HepG2 (cell line): ENCODE results near the gene SP1. TPM values are rescaled to one million over a fixed set of nuclear protein-coding genes. Genes with fewer than 3 reads are reported as not detected.

Experiments
- FOSL2 ChIP-seq: sonication (generic); formaldehyde crosslinking; IDR thresholded peaks from 2 replicates; pipeline ENCODE4 v1.4.0; 2020; ENCODE audit warnings: missing genetic modification reagents
- FOXK2 ChIP-seq: fragments of 450-650 bp; IDR thresholded peaks from 2 replicates; pipeline ENCODE4 v1.6.1; 2016
- HMGXB4 ChIP-seq, 2 experiments: sonication (generic) in 1 of 2; formaldehyde crosslinking in 1 of 2; IDR thresholded peaks; 2 replicates each; pipeline versions ENCODE4 v1.4.0 to v1.6.1; 2018 to 2020; ENCODE audit warnings: missing genetic modification reagents in 2 of 2, borderline replicate concordance in 1 of 2, low read depth in 1 of 2, mild to moderate bottlenecking in 1 of 2, missing biosample characterization in 1 of 2
- IRF2 ChIP-seq: IDR thresholded peaks from 2 replicates; pipeline ENCODE4 v1.6.1; 2018; ENCODE audit warnings: missing genetic modification reagents, missing compliant biosample characterization
- KDM2A ChIP-seq: sonication (generic); formaldehyde crosslinking; IDR thresholded peaks from 2 replicates; pipeline ENCODE4 v1.4.0; 2020; ENCODE audit warnings: low read depth, missing genetic modification reagents, borderline replicate concordance
- KDM4B ChIP-seq: sonication (generic); formaldehyde crosslinking; IDR thresholded peaks from 2 replicates; pipeline ENCODE4 v1.4.0; 2020; ENCODE audit warnings: missing genetic modification reagents
- RARG ChIP-seq: sonication (generic); formaldehyde crosslinking; IDR thresholded peaks from 2 replicates; pipeline ENCODE4 v1.4.0; 2020; ENCODE audit warnings: low read depth, mild to moderate bottlenecking, missing genetic modification reagents
- RBM39 ChIP-seq: fragments of 200-400 bp; formaldehyde crosslinking; IDR thresholded peaks from one replicate; pipeline ENCODE4 v1.6.1; 2018; ENCODE audit warnings: antibody characterized with exemption, mild to moderate bottlenecking, low read depth, low read length; ENCODE audit not compliant: poor library complexity, severe bottlenecking
- REPIN1 ChIP-seq: sonication (generic); formaldehyde crosslinking; IDR thresholded peaks from 2 replicates; pipeline ENCODE4 v1.8.0; 2022; ENCODE audit warnings: missing genetic modification reagents, low read depth, mild to moderate bottlenecking, borderline replicate concordance
- SMC3 ChIP-seq: IDR thresholded peaks from 2 replicates; pipeline ENCODE4 v1.6.1; 2011; ENCODE audit warnings: low read length, improper control_type of control experiment
- THAP11 ChIP-seq: IDR thresholded peaks from 2 replicates; pipeline ENCODE4 v1.6.1; 2016; ENCODE audit warnings: missing biosample characterization, missing genetic modification reagents
- ZNF205 ChIP-seq: IDR thresholded peaks from 2 replicates; pipeline ENCODE4 v1.6.1; 2018; ENCODE audit warnings: missing biosample characterization, missing genetic modification reagents
- ZNF550 ChIP-seq: sonication (generic); formaldehyde crosslinking; IDR thresholded peaks from 2 replicates; pipeline ENCODE4 v1.4.0; 2020; ENCODE audit warnings: mild to moderate bottlenecking, missing genetic modification reagents, borderline replicate concordance
- ZNF781 ChIP-seq: sonication (generic); formaldehyde crosslinking; IDR thresholded peaks from 2 replicates; pipeline ENCODE4 v1.5.1; 2020; ENCODE audit warnings: borderline replicate concordance, mild to moderate bottlenecking, missing genetic modification reagents; ENCODE audit errors: not compliant biosample characterization
- ZNF792 ChIP-seq: IDR thresholded peaks from 2 replicates; pipeline ENCODE4 v1.6.1; 2016
- ZSCAN12 ChIP-seq: sonication (generic); formaldehyde crosslinking; IDR thresholded peaks from 2 replicates; pipeline ENCODE4 v1.9.0; 2021; ENCODE audit warnings: mild to moderate bottlenecking, missing genetic modification reagents
- polyA plus RNA-seq, 8 experiments: library from polyadenylated mRNA; depleted of rRNA in 3 of 8; stranded (reverse) in 7 of 8; unstranded in 1 of 8; fragments of >200 nt; fragmentation: Illumina TruSeq in 4 of 8; extraction: Trizol in 4 of 8; gene quantifications; 2 replicates each; pipeline versions ENCODE4 v1.2.1 to v1.2.3, GENCODE V29; 2011 to 2016; ENCODE audit warnings: low read depth in 4 of 8, missing spikeins in 1 of 8, mixed read lengths in 1 of 8; ENCODE audit not compliant: insufficient read depth in 1 of 8
- total RNA-seq, 5 experiments: library from RNA; depleted of rRNA; stranded (reverse); fragments of >200 nt; fragmentation: Illumina TruSeq; extraction: Trizol; gene quantifications; 2 replicates each; pipeline ENCODE4 v1.2.3, GENCODE V29; 2016; ENCODE audit warnings: low read depth in 1 of 5
- TF ChIP-seq, protein P1 (sequence below): IDR thresholded peaks from 2 replicates; pipeline ENCODE4 v1.6.1; 2016
- TF ChIP-seq, protein P2 (sequence below): sonication (generic); formaldehyde crosslinking; IDR thresholded peaks from 2 replicates; pipeline ENCODE4 v1.4.0; 2020; ENCODE audit warnings: missing genetic modification reagents, mild to moderate bottlenecking, borderline replicate concordance

The SP1 gene
- total and polyA plus RNA-seq, 2 of the 13 experiments (the other 11 are each of a cell fraction or from before 2014, with no cell fraction given): 26.5 to 27.5 TPM

DNA sequence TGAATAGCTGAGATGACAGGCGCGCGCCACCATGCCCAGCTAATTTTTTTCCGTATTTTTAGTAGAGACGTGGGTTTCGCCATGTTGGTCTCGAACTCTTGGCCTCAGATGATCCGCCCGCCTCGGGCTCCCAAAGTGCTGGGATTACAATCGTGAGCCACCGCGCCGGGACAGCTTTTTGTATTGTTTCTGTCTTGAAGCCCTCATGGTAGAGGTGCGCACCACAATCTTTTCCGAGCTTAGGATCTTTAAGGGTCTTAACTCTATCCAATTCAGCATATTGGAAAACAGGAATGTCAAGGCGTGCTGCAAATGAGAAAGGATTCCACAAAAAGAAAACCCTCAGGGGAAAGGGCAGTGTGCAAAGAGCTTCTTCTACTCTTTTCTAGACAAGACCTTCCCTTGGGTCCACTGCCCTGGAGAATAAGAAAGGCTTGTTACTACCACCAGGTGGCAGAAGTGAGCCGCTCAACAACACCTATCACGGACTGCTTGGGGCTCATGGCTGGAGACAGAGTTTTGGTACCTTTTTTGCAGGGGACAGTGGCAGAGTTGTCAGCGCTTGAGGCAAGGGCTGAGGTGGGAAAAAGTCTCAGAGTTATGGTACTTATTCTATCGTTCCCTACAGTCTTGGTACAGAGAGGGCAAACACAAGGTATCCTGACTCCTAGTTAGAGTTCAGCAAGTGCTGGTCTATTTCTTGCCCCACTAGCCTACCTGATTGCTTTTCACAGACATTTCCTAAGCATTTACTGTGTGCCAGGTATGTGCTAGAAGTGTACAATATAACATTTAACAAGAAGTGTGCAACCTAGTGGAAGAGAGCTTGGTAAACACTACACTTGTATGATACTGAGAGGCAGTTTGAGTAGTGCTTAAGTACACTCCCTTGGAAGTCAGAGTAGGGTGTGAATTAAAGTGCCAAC, 27.4 kb upstream of the SP1 start (continued):
- TF ChIP-seq KDM2A (CRISPR knock-in tag) (peak; percentile 54), ZNF781 (CRISPR knock-in tag) (no peak), KDM4B (CRISPR knock-in tag) (0 out of 2 replicates have a peak, but pooled peaks have one; percentile 54), HMGXB4 (CRISPR knock-in tag; IDR thresholded peaks at IDR 0.05; ENCODE audit: borderline replicate concordance in 1 of 2, low read depth in 1 of 2) (peak in 1 of 2 experiments; percentile 46; a peak in 1 of 4 replicates), RARG (CRISPR knock-in tag) (no peak), FOSL2 (CRISPR knock-in tag) (peak; percentile 48), FOXK2 (no peak), ZSCAN12 (CRISPR knock-in tag) (no peak), ZNF205 (CRISPR knock-in tag) (0 out of 2 replicates have a peak, but pooled peaks have one; percentile 28), ZNF792 (CRISPR knock-in tag) (peak; percentile 86), IRF2 (CRISPR knock-in tag) (0 out of 2 replicates have a peak, but pooled peaks have one; percentile 17), RBM39 (no peak), REPIN1 (CRISPR knock-in tag) (peak; percentile 42; the same call in 1 of the 2 replicates), THAP11 (peak; percentile 23; the same call in 1 of the 2 replicates), SMC3 (peak; percentile 98), ZNF550 (no peak)
- TF ChIP-seq, protein P1, sequence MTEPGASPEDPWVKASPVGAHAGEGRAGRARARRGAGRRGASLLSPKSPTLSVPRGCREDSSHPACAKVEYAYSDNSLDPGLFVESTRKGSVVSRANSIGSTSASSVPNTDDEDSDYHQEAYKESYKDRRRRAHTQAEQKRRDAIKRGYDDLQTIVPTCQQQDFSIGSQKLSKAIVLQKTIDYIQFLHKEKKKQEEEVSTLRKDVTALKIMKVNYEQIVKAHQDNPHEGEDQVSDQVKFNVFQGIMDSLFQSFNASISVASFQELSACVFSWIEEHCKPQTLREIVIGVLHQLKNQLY (CRISPR knock-in tag): no peak
- TF ChIP-seq, protein P2, sequence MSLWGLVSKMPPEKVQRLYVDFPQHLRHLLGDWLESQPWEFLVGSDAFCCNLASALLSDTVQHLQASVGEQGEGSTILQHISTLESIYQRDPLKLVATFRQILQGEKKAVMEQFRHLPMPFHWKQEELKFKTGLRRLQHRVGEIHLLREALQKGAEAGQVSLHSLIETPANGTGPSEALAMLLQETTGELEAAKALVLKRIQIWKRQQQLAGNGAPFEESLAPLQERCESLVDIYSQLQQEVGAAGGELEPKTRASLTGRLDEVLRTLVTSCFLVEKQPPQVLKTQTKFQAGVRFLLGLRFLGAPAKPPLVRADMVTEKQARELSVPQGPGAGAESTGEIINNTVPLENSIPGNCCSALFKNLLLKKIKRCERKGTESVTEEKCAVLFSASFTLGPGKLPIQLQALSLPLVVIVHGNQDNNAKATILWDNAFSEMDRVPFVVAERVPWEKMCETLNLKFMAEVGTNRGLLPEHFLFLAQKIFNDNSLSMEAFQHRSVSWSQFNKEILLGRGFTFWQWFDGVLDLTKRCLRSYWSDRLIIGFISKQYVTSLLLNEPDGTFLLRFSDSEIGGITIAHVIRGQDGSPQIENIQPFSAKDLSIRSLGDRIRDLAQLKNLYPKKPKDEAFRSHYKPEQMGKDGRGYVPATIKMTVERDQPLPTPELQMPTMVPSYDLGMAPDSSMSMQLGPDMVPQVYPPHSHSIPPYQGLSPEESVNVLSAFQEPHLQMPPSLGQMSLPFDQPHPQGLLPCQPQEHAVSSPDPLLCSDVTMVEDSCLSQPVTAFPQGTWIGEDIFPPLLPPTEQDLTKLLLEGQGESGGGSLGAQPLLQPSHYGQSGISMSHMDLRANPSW (CRISPR knock-in tag): 0 out of 2 replicates have a peak, but pooled peaks have one; percentile 41
